WI38 (cell line): Measurements from ENCODE around the gene ASF1B.

Source experiments
- H3K4me3 ChIP-seq: 2 replicates; pipeline ENCODE4 v1.5.1; 2011; ENCODE audit warnings: low read depth, mild to moderate bottlenecking, control low read depth, low read length
- TF ChIP-seq, protein P1 (sequence below): IDR thresholded peaks from 2 replicates; pipeline ENCODE4 v1.5.1; 2012; ENCODE audit warnings: low read depth, mild to moderate bottlenecking, control low read depth, low read length

The ASF1B gene

DNA sequence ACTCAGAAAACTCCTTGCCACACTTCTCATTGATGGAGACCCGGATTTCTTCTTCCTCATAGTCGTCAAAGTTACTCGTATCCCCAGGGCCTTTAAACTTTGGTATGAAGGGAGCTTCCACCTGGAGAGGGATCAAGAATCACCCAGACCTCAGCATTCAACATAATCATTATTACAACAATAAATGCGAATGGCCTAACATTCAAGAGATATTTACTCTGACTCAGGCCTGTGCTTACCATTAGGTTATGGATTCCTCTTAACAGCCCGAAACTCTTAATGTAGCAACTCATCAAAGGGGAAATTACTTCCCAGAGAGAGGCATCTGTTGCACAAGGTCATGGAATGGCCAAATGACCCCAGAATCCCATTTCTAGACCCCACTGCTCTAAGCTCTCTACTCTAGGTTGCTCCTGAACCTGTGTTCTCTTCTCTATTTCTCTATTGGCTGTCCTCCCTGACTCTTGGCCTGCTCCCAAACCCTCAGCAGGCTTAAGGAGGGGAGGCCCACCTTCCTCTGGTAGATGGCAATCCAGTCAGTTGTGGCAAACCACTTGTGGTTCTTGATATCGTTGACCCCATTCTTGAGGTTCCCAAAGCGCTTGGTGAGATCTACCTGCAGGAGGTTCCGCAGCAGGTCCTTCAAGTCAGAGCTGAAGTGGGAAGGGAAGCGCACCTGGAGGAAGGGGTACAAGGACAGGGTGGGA lies 43.1 kb downstream of the ASF1B start:
- TF ChIP-seq, protein P1, sequence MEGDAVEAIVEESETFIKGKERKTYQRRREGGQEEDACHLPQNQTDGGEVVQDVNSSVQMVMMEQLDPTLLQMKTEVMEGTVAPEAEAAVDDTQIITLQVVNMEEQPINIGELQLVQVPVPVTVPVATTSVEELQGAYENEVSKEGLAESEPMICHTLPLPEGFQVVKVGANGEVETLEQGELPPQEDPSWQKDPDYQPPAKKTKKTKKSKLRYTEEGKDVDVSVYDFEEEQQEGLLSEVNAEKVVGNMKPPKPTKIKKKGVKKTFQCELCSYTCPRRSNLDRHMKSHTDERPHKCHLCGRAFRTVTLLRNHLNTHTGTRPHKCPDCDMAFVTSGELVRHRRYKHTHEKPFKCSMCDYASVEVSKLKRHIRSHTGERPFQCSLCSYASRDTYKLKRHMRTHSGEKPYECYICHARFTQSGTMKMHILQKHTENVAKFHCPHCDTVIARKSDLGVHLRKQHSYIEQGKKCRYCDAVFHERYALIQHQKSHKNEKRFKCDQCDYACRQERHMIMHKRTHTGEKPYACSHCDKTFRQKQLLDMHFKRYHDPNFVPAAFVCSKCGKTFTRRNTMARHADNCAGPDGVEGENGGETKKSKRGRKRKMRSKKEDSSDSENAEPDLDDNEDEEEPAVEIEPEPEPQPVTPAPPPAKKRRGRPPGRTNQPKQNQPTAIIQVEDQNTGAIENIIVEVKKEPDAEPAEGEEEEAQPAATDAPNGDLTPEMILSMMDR, result no peak
- no peak overlapping the region for H3K4me3 ChIP-seq

DNA sequence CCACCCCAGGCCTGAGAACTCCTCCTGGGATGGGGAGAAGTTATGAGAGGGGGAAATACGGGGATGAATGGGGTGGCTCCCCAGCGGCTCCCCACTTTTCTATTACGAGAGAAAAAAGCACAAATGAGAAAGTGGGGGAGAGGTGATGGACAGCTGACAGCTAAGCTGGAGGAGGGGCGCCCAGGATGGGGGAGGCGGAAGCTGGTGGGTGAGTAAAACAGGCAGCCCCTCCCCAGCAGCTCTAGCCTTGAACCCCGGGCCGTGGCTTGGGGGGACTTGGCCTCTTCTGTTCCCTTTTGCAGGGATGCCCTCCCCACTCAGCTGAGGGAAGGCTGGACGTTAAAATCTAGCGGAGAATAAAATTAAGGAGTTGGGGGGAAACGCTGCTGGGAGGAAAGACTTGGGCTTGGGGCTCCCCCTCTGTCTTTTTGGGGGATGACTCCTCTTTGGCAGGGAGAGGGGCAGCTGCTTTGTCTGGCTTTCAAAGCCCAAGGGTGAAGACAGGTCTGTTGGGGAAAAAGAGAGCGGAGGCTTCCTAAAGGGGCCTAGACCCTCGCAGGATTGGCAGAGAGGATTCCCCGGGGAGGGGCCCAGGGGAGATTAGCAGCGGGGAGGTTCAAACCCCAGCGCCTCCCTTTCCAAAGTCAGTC lies 44.5 kb downstream of the ASF1B start:
- TF ChIP-seq, protein P1, result no peak
- peak overlapping the region; percentile 60 for H3K4me3 ChIP-seq

DNA sequence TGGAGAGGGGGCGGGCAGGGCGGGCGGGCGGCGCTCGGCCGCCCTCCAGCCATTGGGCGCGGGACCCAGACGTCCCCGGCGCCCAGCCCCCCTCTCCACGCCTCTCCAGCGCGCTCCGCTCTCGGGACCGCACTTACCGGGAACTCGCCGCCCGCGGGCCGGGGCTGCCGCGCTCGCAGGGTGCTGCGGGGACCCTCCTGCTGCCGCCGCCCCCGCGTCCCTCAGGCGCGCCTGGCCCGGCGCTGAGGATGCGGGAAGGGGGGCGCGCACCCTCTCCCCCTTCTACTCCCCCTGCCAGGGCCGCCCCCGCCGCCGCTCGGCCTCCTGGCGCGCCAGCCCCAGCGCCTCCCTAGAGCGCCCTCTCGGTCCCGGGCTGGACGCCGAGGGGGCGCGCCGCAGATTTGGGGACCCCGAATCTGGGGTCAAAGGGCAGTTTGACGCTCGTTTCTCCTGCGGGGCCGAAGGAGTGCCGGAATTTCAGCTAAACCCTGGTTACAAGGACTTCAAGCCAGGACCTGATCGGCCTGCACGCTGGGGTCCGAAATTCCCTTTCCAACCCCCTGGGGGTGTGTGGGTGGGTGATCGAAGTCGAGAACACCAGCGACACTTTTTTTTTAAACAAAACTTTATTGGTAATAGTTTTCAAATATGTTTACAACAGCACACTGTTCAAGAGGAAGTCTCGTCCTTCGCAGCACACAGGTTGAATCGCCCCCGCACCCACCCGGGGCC lies 45.1 kb downstream of the ASF1B start:
- TF ChIP-seq, protein P1, result no peak

DNA sequence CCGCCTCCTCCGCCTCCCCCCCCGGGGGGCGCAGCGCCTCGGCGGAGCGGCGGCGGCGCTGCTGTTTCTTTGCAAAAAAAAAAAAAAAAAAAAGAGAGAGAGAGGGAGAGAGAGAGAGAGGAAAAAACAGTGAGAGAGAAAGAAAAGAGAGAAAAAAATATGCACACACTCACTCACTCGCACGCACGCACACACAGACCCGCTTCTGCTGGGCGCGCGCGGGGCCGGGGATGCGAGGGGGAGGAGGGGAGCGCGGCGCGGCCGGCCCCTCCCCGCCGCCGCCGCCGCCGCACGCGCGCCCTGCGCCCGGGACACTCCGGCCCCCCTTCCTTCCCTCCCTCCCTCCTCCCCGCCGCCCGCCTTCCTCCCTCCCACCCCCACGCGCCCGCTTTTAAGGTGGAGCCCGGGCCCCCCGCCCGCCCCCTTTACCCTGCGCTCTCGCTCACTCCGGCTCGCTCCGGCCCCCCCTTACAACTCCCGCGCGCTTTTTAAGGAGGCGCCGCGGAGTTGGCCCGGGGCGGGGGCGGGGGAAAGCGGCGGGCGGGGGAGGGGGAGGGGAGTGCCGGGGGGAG lies 45.8 kb downstream of the ASF1B start, which contains the start of gene SAMD1:
TSS of gene SAMD1 (minus strand) at position 243 of the 572 bp plus-strand sequence.
- TF ChIP-seq, protein P1, result no peak
- H3K4me3 ChIP-seq, result peak within 1 kb of the TSS; percentile 60

More for the DNA sequence above, 45.1 kb downstream of the ASF1B start:
- peak overlapping the region; percentile 60 for H3K4me3 ChIP-seq

DNA sequence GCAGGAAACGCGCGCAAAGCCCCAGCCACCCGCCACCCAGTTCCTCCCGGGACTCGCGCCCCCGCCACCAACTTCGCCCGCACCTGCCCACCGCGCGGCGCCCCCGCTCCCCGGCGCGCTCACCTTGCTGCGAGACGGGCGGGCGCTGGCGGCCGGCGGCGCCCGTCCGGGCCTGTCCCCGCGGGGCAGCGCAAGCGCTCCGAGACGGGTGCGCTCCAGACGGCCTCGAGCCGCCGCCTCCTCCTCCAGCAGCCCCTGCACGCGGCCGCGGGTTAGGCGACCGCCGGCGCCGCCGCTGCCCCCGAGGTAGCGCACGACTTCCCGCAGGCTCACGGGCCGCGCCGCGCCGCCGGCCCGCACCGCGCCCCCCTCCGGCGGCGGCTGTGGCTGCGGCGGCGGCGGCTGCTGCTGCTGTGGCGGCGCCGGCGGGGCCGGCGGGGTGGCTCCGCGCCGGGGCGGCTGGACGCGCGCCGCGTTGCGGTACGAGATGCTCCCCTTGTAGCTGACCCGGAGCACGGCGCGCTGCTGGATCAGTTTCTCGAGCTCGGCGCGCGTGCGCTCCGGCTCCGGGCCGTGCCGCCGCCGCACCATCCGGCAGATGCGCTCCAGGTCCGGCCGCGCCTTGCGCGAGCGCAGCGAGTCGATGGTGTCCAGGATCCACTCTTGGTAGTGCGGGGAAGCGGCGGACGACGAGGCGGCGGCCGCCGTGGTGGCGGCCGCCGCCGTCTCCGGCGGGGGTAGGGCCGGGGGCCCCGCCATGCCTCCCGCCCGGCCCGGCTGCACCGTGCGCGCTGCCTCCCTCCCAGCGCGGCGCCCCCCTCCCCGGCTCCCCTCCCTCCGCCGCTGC lies 46.5 kb downstream of the ASF1B start:
- TF ChIP-seq, protein P1, result no peak
- peak overlapping the region; percentile 57 for H3K4me3 ChIP-seq

DNA sequence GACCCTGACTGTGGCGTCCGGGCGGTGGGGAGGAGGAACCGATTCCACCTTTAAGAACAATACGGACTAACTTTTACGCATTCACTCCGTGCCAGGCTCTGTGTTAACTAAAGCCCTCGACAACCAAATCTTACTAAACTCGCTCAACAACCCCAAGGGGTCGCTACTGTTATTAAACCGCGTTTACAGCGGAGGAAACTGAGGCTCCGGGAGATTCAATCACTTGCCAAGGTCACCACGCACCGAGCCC lies 47.1 kb downstream of the ASF1B start:
- TF ChIP-seq, protein P1, result no peak
- H3K4me3 ChIP-seq, result peak overlapping the region; percentile 52
